ENCODE data around the gene OS9. TPM values are rescaled to one million over a fixed set of nuclear protein-coding genes. Genes with fewer than 3 reads are reported as not detected.

The OS9 gene
- total RNA-seq, 1 donor from 2014 or later: 284 TPM

DNA sequence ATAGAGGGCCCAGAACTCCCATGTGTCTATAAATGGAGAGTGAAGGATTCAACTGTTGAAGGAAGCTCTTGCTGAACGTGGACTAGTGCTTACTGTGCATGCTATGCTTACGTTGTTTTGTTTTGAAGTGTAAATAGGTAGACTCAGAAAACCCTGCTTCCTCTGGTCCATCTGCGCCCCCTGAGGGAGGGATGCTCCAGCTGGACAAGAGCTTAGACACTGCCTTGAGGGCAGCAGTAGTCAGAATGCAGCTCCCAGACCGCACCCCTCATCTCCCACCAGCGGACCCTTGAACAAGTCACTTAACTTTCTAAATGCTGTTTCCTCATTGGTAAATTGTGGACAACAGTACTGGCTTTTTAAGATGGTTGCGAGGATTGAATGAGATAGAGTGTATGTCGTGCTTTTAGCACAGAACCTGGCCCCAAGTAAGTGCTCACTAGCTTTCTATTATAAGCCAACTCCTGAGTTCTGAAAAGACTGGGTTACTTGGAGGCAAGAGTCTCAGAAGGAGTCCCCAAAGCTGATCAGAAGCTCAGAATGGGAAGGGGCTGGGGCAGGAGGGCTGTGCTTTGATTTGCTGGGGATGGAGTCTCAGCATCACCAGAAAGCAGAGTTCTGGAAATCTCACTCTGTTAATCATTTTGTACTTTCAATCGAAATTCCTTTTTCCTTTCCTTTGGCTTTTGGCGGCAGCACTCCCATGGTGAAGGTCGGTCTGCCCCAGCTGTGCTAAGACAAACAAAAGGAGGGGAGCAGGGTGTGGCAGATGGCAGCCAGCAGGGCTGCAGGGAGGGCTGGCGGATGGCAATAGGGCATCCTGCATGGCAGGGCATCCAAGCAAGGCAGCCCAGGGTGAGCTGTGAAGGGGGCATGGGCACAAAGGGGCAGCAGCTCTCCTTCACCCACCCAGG is 29.0 kb downstream of the OS9 start:
- no peaks in the 10 kb centered on the region for H3K9me3 Mint-ChIP-seq (ENCODE audit: low read depth)
- peaks cover 13% of the 10 kb centered on the region for H3K4me1 Mint-ChIP-seq (ENCODE audit: low read depth)
- TF ChIP-seq, protein P1, sequence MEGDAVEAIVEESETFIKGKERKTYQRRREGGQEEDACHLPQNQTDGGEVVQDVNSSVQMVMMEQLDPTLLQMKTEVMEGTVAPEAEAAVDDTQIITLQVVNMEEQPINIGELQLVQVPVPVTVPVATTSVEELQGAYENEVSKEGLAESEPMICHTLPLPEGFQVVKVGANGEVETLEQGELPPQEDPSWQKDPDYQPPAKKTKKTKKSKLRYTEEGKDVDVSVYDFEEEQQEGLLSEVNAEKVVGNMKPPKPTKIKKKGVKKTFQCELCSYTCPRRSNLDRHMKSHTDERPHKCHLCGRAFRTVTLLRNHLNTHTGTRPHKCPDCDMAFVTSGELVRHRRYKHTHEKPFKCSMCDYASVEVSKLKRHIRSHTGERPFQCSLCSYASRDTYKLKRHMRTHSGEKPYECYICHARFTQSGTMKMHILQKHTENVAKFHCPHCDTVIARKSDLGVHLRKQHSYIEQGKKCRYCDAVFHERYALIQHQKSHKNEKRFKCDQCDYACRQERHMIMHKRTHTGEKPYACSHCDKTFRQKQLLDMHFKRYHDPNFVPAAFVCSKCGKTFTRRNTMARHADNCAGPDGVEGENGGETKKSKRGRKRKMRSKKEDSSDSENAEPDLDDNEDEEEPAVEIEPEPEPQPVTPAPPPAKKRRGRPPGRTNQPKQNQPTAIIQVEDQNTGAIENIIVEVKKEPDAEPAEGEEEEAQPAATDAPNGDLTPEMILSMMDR (IDR thresholded peaks at IDR 0.05): no peak
- peaks cover 28% of the 10 kb centered on the region for H3K36me3 Mint-ChIP-seq (ENCODE audit: low read depth)
- no peak for DNase-seq (ENCODE audit: low spot score)
- H3K27me3 Mint-ChIP-seq (ENCODE audit: low read depth): peaks cover 3% of the 10 kb centered on the region
- no peak overlapping the region for H3K27ac Mint-ChIP-seq (ENCODE audit: unreplicated experiment)
- no peak overlapping the region for H3K4me3 Mint-ChIP-seq (ENCODE audit: unreplicated experiment)

DNA sequence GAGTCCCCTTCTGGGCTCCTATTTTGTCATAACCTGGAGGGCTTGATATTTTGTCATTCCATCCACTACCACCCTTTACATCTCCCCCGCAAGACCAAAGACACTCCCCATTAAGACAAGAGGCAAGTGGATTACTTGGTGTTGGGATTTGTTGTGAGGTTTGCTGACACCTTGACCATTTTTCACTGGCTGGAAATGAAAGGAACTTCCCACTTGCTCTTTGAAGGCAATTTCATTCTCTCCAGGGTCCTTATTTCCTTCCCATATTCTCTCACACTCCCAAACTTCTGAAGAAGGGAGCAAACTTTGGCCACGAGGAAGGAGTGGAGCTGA is 29.7 kb downstream of the OS9 start:
- DNase-seq (ENCODE audit: low spot score): no peak
- peaks cover 24% of the 10 kb centered on the region for H3K36me3 Mint-ChIP-seq (ENCODE audit: low read depth)
- peaks cover 13% of the 10 kb centered on the region for H3K4me1 Mint-ChIP-seq (ENCODE audit: low read depth)
- no peak overlapping the region for H3K27ac Mint-ChIP-seq (ENCODE audit: unreplicated experiment)
- H3K4me3 Mint-ChIP-seq (ENCODE audit: unreplicated experiment): no peak overlapping the region
- H3K27me3 Mint-ChIP-seq (ENCODE audit: low read depth): peaks cover 3% of the 10 kb centered on the region
- TF ChIP-seq, protein P1 (IDR thresholded peaks at IDR 0.05): no peak
- no peaks in the 10 kb centered on the region for H3K9me3 Mint-ChIP-seq (ENCODE audit: low read depth)

DNA sequence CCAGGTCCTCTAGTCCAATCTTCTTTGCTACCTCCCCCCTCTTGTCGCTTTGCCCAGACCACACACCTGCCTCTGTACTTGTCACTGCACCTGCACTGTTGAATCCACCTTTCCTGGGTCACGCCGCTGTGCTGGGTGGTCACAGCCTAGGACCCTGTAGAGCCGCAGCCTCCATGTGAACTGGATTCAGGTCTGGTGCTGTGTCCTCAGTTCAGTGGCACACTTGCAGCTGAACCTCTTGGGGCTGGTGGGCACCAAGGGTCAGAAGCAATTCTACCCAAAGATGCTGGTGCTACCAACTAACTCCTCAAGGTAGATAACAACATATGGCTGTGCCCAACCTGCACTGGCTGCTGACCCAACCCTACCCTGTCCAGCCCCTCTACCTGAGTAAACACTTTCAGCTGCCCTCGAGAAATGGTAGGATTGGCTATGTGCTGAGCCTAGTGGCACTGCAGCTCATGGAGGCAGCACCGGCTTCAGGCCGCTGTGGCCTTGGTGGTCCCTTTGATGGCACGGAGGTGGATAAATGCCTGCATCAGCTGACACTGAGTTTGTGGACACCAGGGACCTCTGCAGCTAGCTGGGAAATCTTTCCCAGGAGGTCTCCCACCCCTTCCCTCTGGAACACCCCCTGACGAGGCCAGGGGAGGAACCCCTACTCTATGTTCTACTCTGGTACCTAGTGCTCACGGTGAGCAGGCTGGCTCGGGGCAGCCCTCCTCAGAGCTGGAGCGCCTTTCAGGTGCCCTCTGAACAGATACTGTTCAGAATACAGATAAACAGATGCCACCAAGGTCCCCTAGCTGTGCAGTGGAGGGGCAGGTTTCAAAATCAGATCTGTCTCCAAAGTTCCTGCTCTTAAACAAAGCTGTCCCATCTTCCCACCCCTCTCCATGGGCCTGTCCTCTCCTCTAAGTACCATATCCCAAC is 30.3 kb downstream of the OS9 start:
- no peak for DNase-seq (ENCODE audit: low spot score)
- no peaks in the 10 kb centered on the region for H3K9me3 Mint-ChIP-seq (ENCODE audit: low read depth)
- peaks cover 18% of the 10 kb centered on the region for H3K36me3 Mint-ChIP-seq (ENCODE audit: low read depth)
- no peak overlapping the region for H3K4me3 Mint-ChIP-seq (ENCODE audit: unreplicated experiment)
- TF ChIP-seq, protein P1 (IDR thresholded peaks at IDR 0.05): no peak
- peaks cover 13% of the 10 kb centered on the region for H3K4me1 Mint-ChIP-seq (ENCODE audit: low read depth)
- H3K27ac Mint-ChIP-seq (ENCODE audit: unreplicated experiment): no peak overlapping the region
- peaks cover 3% of the 10 kb centered on the region for H3K27me3 Mint-ChIP-seq (ENCODE audit: low read depth)

DNA sequence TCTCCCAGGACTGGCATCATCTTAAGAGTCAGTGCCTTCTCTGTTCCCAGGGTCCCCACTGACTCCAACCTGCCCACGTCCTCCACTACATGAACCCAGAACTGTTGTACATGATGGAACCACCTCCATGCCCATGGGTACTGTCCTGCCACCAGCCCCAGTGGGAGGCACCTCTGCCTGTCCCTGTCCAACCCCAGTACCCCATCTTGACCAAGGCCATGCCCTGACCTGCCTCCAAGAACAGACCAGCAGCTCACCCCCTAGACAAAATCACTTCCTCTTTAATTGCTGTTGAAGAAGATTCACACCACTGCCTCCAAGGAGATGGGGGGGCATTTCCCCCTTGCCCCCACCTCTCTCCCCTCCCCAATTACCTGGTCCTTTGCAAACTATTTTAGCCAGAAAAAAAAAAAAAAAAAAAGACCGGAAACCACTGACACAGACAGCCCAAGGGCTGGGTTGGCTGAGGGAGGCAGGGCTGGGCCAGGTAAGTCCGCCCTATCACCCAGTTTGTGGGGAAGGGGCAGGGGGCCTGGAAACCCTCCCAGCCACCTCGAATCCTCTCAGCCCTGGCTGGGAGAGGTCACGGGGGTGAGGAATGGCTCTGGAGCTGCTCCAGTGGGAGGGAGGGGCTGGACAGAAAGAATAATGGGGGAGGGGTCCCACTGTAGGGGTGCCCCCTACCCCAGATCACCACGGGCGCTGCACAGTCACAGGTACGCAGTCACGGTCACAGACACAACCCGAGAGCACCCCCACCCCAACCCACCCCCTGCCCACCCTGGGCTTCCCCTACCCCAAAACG is 31.2 kb downstream of the OS9 start:
- no peak for DNase-seq (ENCODE audit: low spot score)
- peaks cover 13% of the 10 kb centered on the region for H3K4me1 Mint-ChIP-seq (ENCODE audit: low read depth)
- H3K27ac Mint-ChIP-seq (ENCODE audit: unreplicated experiment): no peak overlapping the region
- no peaks in the 10 kb centered on the region for H3K9me3 Mint-ChIP-seq (ENCODE audit: low read depth)
- peaks cover 3% of the 10 kb centered on the region for H3K27me3 Mint-ChIP-seq (ENCODE audit: low read depth)
- H3K36me3 Mint-ChIP-seq (ENCODE audit: low read depth): peaks cover 13% of the 10 kb centered on the region
- H3K4me3 Mint-ChIP-seq (ENCODE audit: unreplicated experiment): peak overlapping the region; percentile 33
- TF ChIP-seq, protein P1 (IDR thresholded peaks at IDR 0.05): no peak

DNA sequence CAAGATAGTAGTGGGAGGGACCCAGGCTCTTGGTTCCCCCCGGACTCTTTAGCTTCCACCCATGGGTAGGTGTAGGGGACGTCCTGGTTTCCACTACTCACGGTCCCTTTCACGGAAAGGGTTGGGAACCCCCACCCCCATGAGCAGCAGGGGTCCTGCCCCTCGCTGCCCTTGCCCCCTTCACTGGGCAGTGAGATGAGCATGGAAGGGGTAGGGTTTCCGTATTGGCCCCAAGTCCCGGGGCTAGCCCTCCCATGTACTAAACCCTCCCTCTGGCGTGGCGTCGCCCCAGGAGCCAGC is 31.9 kb downstream of the OS9 start:
- peak overlapping the region; percentile 96 for H3K4me3 Mint-ChIP-seq (ENCODE audit: unreplicated experiment)
- no peak for DNase-seq (ENCODE audit: low spot score)
- peak overlapping the region; percentile 93 for H3K27ac Mint-ChIP-seq (ENCODE audit: unreplicated experiment)
- H3K9me3 Mint-ChIP-seq (ENCODE audit: low read depth): no peaks in the 10 kb centered on the region
- TF ChIP-seq, protein P1 (IDR thresholded peaks at IDR 0.05): no peak
- peaks cover 10% of the 10 kb centered on the region for H3K36me3 Mint-ChIP-seq (ENCODE audit: low read depth)
- peaks cover 13% of the 10 kb centered on the region for H3K4me1 Mint-ChIP-seq (ENCODE audit: low read depth)
- H3K27me3 Mint-ChIP-seq (ENCODE audit: low read depth): peaks cover 3% of the 10 kb centered on the region
